ENCODE results near the gene IGFBP2.

The IGFBP2 gene

DNA sequence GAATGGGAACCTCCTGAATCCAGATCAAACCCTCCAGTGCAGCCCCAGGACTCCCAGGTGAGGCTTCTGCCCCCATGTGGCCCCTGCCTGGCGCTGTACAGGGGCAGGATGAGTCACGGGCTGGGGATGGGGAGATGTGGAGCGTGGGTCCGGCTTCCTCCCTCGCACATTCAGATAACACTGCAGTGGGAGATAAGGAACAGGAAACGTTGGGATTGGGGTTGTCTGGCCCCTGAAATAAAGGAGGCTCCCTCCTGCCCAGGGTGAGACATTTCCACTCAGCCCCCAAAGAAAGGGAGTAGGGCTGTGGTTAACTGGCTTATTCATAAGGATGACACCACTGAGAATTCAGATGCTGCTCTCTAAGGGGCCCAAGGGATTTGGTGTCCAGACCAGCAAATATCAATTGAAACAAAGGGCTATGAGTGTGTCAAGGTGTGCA lies 31.4 kb downstream of the IGFBP2 start:
- DNase-seq = no peak

DNA sequence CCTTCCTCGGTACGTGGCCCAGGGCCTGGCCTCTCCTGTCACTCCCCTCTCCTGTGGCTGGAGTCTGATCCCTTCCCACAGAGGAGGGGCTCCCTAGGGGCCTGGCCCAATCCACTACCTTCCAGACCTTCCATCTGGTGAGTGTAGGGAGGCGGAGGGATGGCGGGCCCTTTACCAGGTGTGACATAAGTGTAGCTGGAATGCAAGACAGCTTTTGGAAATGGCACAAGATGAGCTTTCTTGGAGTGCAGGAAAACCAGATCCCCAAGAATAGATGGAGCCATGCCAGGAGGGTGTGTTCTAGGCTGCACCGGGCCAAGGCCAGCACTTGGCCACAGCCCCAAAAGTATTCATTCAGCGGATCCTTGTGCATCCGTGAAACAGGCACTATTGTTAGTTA lies 32.0 kb downstream of the IGFBP2 start:
- DNase-seq = peak; percentile 77

DNA sequence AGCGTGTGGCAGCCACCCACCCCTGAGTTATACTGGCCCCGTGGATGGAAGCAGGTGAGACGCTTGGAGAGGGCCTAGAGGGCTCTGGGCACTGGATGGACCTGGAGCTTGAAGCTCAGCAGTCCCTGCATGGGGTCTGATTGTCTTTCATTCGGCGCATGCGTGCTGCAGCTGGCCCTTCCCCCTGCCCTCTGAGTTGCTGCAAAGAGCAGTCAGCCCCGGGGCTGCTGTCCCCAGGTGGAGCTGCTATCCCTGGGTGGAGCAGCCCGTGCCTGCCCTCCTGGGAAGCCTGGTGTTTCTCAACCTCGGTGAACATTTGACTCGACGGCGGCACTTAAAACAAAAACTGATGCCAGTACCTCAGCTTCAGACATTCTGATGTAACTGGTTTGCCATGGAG lies 32.5 kb downstream of the IGFBP2 start:
- peak; percentile 71 for DNase-seq

DNA sequence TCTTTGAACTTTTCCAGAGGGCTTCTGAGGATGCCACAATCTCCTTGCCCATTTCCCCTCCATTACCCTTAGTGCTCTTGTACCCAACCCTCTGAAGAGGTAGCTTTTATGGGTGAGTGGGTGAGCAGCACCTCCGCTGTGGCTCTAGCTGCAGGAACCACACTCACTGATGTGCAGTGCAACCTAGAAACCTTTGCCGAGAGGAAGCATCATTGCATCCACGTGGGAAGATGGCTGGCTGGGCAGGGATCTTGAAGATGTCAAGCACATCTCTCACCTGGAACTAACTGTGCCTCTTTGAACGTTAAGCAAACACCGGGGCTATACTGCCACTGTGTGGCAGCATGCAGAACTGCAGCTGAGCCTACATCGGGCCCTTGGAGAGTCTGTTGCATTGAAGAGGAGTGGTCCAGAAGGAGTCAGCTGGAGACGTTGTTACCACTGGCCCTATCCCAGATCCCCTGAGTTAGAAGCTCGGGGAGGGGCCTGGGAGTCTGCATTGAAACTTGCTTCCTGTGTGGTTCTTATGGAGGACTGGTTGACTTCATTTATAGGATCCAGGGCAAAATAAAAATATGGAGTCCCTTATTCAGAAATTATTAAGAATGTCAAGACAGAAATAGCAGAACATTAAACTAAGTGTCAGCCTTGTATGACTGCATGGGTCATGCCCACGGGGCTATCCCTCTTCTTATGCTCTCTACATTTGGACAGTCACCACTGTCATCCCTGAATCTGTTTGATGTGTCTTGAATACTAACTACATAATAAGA lies 33.4 kb downstream of the IGFBP2 start:
- peak; percentile 74 for DNase-seq

DNA sequence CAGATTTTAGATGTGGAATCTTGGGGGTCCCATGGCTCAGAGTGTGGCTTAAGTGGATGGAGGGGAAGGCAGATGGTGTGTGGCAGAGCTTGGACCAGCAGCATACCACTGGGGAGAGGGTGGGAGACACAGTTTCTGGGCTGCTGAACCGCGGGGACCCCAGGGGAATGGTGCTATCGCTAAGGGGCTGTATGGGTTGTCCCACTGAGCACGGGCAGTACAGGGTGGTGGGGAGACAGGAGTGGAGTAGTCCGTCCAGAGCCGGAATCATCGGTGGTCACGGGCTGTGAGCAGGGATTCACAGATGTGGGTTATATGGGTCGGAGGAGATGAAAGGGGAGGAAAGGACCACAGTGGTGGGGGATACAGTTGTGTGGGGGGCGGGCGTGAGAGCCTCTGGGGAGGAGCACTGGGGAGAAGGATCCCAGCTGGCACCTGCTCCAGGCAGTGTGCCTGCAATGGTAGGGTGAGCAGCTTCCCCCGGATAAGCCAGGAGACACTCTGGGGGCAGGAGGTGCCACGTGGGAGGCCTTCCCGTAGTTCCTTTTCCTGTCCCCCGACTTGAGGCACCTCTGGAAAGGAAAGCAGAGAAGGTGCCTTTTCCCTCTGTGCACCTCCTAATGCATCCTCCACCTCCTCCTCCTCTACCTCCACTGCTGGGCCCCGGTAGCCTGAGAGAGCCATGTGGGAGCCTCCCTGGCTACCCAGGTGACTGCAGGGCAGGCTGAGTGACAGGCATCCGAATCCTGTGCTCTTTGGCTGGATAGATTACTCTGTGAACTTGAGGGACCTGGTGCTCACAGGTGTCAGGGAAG lies 37.3 kb downstream of the IGFBP2 start:
- no peak for DNase-seq

DNA sequence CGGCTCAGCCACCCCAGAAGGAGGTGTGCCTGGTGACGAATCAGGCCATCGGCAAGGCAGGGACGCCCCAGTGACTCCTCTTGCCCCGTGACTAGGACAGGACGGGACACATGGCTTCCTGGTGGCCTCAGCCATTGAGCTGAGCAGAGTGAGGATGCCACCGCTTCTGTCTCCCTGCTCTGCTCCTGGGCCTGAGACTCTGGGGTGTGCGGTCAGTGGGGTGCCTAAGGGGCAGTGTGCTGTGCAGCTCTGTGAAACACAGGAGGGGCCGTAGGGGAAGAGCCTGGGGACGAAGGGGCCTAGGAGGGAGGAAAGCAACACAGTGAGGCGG lies 37.8 kb downstream of the IGFBP2 start:
- no peak for DNase-seq

DNA sequence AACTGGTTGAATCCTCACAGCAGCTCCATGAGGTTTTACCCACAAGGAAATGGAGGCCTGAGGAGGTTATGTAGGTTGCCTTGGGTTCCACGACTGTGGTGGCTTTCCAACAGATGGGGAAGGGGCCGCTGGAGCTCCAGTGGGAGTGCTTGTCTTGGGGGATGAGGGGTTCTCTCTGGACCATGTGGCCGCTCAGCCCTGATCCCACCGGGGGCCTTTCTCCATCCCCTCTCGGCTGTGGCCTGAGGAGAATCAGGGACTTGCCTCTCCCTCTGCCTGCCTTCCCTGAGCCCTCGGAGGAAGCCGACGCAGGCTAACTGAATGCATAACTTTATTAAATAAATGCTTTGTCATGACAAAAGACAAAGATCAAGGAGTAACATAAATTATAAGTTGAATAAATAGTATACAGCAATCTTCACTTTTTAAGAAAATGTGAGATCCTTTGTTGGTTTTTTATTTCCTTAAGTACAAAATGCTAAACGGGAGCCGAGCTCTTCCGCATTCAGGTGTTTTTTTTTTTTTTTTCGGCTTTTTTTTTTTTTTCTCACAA lies 38.6 kb downstream of the IGFBP2 start:
- no peak for DNase-seq

DNA sequence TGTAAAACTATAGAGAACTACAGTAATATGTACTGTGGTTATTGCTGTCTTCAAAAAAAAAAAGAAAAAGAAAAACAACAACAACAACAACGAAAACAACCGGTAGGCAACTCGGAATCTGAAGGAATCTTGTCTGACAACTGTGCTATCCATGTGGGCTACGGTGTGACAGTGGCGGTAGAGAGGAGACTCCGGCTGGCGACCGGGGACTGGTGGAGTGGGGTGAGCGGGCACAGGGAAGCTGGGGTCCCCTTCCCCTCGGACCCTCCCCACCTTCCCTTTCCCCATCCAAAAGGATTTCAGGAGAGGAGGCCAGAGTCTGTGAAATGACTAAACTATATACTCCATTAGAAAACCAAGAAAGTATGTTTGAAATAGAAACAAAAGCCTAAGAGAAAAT lies 39.2 kb downstream of the IGFBP2 start:
- DNase-seq = no peak

DNA sequence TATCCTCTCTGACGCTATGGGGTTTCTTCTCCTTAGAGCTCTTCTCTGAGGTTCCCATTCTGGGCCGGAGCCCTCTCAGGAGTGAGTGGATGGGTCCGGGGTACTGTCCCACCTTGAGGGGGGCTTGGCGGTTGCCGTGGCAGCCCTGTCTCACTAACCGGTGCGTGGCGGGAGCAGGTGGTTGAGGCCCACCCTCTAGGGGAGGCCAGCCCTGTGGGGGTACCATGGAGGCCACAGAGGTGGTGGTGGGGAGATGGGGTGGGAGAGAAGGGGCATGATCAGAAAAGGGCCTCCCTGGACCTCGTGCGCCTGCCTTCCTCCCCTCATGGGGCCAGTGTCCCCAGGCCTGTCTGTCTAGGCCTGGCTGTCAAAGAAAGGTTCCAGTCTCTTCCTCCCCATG lies 39.8 kb downstream of the IGFBP2 start:
- no peak for DNase-seq

DNA sequence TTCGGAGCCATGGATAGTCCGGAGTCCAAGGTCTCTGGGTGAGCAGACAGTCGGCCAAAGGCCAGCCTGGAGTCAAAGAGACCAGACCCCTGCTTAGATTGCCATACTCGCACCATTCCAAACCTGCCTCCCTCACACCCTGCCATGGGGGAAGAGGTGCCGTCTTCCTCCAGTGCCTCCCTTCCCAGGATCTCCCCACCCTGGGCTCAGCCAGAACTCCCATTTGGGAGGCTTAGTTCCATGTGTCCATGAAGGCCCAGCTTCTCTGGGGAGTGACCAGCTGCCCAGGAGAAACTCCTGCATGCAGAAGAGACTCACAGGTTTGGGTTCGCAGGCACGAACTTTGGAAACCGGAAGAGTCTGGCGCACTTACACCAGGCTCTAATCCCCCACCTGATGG lies 40.4 kb downstream of the IGFBP2 start:
- DNase-seq = no peak

DNA sequence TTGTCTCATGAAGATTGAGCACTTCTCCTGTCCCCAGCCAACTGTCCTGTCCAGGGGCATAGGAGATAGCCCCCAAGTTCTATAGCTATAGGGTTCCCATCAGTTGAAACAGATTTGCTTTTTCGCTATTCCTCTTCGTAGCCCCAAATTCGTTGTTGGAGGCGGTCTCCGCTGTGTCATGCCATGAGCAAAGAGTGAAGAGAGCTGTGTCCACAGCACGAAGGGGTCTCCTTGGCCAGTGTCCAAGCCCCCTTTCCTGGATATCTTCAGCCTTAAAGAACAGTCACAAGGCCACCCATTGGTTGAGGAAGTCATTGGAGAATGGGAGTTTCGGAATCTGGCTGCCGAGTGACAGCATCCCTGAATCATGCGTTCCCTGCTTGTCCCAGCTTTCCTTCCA lies 41.2 kb downstream of the IGFBP2 start:
- no peak for DNase-seq

DNA sequence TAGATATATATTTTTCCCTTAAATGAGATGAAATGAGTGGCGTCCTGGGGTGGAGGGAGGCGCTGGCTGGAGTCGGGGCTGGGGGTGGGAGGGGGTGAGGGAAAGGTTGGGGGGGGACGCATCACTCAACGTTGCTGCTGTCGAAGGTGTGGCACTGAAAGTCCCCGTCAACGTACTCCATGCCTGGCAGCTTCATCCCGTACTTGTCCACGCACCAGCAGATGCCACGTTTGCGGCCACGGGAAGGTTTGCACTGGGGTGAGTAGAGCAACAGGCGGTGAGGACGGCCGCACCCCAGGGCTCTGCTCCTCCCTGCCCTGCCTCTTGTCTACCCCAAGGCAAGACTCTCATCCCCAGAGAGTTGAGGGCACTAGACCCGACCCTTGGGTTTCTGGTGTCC lies 43.4 kb downstream of the IGFBP2 start:
- DNase-seq = no peak

DNA sequence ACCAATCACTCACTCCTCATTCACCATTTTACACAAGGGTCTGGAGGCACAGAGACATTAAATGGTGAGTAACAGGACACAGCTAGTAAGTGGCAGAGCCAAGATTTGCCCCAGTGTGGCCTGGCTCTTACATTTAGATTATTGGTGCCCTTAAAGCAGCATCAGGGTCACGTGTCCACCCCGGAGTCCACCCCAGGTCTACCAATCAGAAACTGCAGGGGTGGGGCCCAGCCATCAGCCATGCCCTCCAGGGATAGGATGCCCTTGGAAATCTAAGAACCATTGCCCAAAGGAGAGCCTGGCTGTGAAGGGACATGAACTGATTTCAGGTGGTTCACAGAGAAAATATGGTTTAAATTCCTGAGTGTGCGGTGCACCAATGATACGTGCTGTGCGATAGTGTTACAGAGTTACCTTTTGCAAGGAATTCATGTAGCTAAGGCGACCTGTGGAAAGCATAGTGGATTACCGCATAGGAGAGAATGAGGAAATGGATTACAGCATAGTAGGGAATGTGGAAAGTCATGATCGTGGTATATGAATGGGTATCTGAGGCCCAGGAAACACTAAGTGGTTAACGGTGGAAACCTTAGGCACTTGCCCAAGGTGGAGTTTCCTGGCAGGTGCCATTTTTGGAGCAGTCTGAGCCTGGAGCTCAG lies 44.3 kb downstream of the IGFBP2 start:
- DNase-seq = no peak

DNA sequence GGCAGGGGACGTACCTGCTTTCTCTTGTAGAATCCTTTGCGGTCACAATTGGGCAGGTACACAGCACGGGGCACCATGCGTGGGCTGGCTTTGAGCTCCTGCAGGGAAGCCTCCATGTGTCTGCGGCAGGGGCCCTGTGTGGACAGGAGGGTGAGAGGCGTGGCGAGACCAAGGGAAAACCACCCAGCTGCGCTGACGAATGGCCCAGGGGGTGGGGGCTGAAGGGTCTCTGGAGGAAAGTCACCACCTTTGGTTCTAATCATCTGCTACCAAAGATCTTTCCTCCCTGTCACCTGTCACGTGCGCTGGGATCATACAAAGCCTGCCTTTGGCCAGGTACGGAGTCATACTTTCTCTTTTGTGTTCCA lies 44.9 kb downstream of the IGFBP2 start:
- DNase-seq = no peak

DNA sequence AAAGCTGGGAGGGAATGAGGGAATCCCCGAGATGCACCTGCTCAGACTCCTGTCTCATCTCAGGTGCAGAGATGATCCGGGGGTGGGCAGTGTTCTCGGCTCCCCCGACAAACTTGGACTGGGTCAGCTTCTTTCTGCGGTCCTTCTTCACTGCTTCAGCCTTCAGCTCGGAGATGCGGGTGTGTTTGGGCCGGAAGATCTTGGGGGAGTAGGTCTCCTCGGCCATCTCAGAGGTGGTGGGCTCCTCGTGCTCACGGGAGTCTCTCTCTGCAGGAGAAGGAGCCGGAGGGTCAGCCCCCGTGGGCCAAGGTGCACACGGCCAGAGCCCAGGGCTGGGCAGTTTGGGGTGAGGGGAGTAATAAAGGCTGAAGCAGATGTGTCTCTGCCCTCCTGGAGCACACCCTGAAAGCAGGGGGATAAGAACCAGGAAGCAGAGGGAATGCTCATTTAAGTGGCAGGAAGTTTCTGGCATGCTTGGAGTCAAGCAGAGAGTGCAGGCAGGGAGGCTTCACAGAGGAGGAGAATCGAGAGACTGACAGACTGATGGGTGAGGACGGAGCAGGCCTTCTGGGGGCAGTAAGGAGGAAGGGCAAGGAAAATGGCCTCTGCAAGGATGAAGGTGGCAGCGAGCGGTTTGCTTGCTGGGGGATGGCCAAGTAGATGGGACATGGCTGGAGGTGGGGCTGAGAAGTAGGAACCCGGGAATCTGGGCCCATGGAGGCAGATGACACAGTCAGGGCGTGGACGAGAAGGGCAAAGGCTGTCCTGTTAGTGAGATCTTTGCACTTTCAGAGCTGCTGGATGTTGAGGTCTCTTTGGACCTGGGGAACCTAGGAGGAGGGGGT lies 45.8 kb downstream of the IGFBP2 start:
- DNase-seq = no peak

DNA sequence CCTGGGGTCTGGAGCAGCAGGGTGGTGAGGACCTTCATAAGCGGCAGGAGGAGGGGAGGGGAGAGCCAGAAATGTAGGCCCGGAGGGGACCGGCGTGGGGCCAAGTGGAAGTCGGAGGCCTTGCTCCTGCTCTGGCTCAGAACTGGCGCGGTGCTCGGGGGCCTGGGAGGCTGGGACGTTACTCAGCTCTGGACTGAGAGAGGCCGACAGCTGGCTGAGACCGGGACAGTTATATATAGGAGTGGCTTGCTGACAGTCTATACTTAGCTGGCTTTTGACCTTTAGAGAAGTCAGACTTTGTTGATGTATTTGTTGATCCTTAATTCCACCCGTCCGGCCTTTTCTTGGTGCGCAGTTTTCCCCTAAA lies 46.4 kb downstream of the IGFBP2 start:
- DNase-seq = no peak

DNA sequence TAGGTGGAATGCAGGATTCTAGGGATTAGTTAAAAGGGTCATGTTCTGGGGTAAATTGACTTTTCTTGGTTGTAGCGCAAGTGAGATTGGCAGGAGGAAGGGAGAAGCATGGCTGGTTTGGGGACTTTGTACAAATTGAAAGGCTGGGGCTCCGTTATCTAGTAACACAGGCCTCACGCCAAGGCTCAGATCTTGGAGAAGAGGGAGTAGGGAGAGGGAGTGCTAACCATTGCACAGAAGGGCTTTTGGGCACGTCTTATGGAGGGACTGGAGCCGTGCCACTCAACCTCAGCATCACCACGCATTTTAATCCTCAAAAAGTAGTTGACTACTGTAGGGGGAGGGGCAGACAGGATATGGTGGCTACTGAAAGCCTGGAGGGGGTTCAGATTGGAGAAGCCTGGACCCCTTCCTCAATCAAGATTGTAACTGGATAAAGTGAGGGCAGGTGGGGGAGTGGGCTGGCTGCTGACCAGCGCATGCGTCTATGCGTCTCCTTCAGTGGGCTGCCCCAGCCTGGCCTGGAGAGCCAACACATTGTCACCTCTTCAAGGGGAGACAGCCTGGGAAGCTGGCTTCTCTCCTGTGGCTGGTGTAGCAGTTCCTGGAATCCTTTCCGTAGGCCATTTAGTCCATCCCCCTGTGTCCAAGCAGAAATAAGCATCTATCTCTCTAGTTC lies 47.9 kb downstream of the IGFBP2 start:
- no peak for DNase-seq

DNA sequence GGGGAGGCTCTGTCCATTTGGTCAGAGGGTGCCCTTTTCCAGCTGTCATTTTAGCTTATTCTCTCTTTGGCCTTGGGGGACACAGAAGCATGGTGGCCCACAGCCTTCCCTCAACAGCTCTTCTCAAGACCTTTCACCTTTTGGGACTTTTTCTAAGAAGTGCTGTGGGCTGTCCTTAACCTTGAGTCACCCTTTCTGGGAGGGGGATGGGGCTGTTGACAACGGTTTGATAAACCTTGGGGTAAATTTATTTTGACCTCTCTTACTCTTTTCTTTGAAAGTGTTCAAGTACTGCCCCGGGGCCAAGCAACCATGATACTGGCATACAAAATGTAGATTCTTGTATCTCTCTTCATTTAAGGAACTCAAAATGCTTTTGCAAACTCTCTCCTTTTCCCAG lies 48.5 kb downstream of the IGFBP2 start:
- DNase-seq = no peak

DNA sequence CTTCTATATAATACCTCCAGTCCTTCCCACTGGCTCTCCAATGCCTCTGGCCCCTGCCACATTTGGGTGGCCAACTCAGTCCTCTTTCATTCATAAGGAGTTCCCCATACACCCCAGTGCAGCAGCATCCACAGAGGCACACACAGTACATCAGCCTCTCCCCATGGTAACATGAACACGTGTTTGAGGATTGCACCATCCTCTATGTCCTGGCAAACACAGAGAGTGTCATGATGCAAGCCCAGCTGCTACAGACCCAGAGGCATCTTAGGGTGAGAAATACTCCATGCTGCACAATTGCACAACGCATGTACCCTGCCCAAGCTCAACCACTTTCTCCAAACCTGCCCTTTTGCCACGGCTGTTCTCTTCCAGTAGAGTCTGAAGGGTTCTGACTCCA lies 50.6 kb downstream of the IGFBP2 start:
- no peak for DNase-seq

DNA sequence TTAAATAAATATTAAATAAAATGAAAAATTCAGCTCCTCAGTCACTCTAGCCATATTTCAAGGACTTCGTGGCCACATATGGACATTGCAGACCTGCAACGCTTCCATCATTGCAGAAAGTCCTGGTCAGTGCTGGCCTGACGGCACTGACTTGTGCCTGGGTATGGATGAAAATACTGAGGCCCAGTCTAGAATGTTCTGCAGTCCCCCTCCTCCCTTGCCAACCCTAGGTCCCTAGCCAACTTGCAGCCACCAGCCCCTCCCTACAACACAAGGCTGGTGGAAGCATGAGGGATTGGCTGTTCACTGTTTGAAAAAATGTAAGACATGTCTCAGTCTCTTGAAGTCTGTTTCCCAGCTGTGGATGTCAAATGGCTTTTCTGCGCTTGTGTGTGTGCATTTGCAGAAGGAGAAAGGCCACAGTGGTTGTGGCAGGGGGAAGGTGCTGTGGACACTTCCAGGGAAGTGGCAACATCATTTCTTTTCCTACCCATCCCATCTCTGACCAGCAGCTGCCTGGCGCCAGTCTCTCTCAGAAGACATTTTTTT lies 52.2 kb downstream of the IGFBP2 start:
- no peak for DNase-seq

DNA sequence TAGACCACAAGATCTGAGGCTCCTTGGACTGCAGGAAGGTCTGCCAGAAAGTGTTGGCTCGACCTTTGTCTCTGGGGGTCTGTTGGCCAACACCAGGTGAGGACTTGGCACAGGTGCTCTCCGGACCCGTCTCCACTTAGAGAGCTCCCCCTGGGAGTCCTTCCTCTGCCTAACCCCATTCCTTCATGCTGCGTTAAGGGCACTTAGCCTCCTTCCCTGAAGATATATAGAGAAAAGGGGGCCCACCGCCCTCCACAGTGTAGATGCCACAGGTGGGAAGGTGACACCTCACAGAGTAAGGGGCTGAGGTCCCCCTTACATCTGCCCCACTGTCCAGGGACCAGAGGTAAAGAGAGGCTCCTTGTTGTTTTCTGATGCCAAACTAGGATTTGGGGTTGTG lies 53.9 kb downstream of the IGFBP2 start:
- DNase-seq = no peak

DNA sequence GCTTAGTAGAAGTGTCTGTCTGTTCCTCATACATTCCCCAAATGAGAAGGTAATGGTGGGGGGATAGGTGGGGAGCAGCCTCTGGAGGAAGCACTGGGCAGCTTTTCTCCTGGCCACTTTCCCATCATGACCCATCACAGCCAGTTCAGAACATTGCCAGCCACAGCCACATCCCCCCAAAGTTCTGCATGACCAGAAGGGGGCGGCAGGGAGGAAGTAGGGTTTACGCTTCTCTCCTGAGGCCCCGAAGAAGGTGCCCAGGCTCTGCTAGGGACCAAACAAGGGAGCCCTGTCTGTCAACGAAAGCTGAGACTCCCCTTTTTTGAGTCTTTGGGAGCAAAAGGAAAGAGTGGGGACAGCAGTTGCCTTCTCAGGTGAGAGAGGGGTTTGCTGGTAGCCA lies 54.4 kb downstream of the IGFBP2 start:
- DNase-seq = no peak

Measured in NCI-H2171 (cell line).